ENCODE data around the gene C1orf146.

DNA sequence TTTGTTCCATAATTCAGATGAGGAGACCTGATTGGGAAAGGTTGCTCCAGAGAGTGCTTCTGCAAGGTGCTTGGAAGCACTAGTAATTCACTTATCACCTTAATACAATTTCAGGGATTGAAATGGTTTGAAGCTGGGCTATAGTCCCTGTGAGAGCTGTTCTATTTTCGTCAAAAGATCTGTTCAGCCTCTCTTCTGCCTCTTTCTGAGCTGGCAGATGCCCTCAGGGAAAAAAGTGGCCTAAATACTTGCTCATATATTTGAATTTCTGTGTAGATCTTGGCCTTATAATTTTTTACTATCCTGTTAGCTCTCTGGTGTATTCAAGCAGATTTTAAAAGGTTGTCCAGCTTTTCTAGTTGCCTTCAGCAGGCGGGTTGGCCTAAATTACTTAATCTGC lies 22.3 kb downstream of the C1orf146 start:
- TF ChIP-seq, protein P1, sequence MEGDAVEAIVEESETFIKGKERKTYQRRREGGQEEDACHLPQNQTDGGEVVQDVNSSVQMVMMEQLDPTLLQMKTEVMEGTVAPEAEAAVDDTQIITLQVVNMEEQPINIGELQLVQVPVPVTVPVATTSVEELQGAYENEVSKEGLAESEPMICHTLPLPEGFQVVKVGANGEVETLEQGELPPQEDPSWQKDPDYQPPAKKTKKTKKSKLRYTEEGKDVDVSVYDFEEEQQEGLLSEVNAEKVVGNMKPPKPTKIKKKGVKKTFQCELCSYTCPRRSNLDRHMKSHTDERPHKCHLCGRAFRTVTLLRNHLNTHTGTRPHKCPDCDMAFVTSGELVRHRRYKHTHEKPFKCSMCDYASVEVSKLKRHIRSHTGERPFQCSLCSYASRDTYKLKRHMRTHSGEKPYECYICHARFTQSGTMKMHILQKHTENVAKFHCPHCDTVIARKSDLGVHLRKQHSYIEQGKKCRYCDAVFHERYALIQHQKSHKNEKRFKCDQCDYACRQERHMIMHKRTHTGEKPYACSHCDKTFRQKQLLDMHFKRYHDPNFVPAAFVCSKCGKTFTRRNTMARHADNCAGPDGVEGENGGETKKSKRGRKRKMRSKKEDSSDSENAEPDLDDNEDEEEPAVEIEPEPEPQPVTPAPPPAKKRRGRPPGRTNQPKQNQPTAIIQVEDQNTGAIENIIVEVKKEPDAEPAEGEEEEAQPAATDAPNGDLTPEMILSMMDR (IDR thresholded peaks at IDR 0.05), result no peak
- TF ChIP-seq POLR2A (IDR thresholded peaks at IDR 0.05), result no peak
